Activated naive CD4-positive, alpha-beta T cell treated with anti-CD3 and anti-CD28 coated beads, Interleukin-2, amount 10 ng/mL, durations not matched to agents 5 hours and 36 hours (primary cell): Measurements from ENCODE around the gene ZNF343. TPM values are rescaled to one million over a fixed set of nuclear protein-coding genes. Genes with fewer than 3 reads are reported as not detected.

Source experiments
- total RNA-seq, 2 experiments: library from RNA; stranded (reverse); gene quantifications; one replicate each; pipeline ENCODE4 v1.2.3, GENCODE V29; 2021

The ZNF343 gene
- 1 to 10 TPM; 6.7 to 8.3 TPM for total RNA-seq

GRCh38 chr20:2508631-2509467 lies at the start of gene ZNF343:
TSS of gene ZNF343 (minus strand) at chr20:2508915. CDS start at chr20:2493895, 15,020 bp downstream.

GRCh38 chr20:2536560-2536986 lies 27.9 kb upstream of the ZNF343 start, which contains the start of gene TMC2:
TSS of gene TMC2 (plus strand) at chr20:2536573. CDS start at chr20:2536622, 49 bp downstream.

DNA sequence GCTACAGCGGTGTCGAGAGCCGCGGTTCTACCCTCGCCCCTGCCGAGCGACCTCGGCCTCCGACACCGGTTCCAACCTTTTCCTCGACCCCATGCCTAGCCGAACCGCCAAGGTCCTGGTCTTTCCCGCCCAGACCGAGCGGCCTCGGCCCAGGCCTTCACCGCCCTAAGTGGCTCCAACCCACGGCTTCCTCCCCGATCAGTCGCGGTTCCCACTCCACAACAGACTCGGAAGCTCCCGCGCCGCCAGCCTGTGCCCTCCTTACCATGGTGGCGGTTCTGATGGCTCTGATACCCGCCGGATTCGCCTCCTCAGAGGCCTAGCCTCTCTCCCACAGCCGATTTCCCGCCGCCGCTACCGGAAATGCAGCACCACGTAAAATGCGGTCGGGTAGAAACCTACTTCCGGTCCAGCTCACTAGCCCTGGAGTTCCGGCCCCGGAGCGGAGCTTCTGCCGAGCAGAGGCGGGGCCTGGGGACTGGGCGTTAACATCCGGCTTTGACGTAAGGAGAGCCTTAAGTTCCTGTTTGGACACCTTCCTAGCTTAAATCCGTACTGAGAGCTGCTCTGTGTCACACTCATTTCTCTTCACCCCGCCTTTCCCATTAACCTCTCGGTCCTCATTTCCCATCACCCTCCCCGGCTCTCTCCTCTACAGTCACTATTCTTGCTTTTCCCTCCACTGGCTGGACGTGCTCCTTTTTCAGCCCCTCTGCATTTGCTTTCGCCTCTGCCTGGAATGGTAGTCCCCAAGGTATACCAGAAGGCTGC lies 38.1 kb downstream of the ZNF343 start, which contains the start of gene SNRPB:
TSS of gene SNRPB (minus strand) at position 367 of the 771 bp plus-strand sequence. CDS start at position 268, 99 bp downstream.

Other genes starting within 250 kb of the ZNF343 start
- gene TGM3, start 212.9 kb downstream of the ZNF343 start, total RNA-seq = not detected
- gene TGM6, start 128.0 kb downstream of the ZNF343 start, total RNA-seq = not detected
- gene SNRPB, start 38.1 kb downstream of the ZNF343 start, total RNA-seq = 100 to 1,000 TPM; 216 to 232 TPM
- gene TMC2, start 27.7 kb upstream of the ZNF343 start, total RNA-seq = not detected
- 100 to 1,000 TPM; 292 to 302 TPM for gene NOP56, start 143.7 kb upstream of the ZNF343 start, total RNA-seq
- gene IDH3B, start 155.3 kb upstream of the ZNF343 start, total RNA-seq = 10 to 100 TPM; 87.3 to 92.1 TPM
- 1 to 10 TPM in 1 of 2 experiments, under 1 TPM in 1; 0.36 to 2.0 TPM for gene EBF4, start 183.9 kb upstream of the ZNF343 start, total RNA-seq